ENCODE measurements around the gene SGF29. TPM values are rescaled to one million over a fixed set of nuclear protein-coding genes. Genes with fewer than 3 reads are reported as not detected.

Gene SGF29
- total RNA-seq, 1 donor from 2014 or later = 37.6 TPM

DNA sequence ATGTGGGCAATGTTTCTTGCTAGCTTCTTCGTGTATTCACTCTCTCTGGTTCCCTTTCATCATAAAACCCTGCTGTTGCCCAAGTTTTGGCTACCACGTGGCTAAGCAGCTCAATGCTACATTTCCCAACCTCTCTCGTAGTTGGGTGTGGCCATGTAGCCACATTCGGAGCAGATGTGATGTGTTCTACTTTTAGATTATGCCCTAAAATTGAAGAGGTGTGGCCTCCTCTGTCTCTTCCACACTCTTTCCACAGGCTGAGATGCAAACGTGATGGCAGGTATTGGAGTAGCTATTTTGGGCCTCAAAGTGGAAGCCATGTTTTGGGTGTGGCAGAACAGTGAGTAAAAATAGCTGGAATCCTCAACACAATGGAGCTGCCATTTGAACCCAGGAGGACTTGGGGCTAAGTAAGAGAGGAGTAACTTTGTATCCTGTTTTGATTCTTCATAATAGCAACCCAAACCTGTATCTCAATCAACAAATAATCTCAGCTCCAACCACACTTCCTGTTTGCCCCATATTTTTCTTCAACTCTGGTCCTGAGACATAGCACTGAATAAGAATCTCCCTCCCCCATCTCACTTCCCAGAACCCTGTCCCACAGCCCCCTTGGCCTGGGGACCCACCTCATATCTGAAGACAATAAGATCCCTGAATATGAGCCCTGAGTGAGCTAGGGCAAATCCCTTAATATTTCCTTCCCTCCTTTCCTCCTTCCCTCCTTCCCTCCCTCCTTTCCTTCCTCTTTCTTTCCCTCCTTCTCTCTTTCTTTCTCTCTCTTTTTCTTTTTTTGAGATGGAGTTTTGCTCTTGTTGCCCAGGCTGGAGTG lies 19.0 kb upstream of the SGF29 start:
- Mint-ChIP-seq H3K4me1 (ENCODE audit: low read depth) (peaks cover 8% of the 10 kb centered on the region), H3K27me3 (no peaks in the 10 kb centered on the region), H3K27ac (no peak overlapping the region), H3K36me3 (ENCODE audit: insufficient read depth) (no peaks in the 10 kb centered on the region), H3K4me3 (ENCODE audit: low read depth) (no peak overlapping the region), H3K9me3 (ENCODE audit: low read depth) (no peaks in the 10 kb centered on the region)
- TF ChIP-seq CTCF (IDR thresholded peaks at IDR 0.05; ENCODE audit: unreplicated experiment) = no peak
- no peak for DNase-seq (ENCODE audit: low spot score, unreplicated experiment)

DNA sequence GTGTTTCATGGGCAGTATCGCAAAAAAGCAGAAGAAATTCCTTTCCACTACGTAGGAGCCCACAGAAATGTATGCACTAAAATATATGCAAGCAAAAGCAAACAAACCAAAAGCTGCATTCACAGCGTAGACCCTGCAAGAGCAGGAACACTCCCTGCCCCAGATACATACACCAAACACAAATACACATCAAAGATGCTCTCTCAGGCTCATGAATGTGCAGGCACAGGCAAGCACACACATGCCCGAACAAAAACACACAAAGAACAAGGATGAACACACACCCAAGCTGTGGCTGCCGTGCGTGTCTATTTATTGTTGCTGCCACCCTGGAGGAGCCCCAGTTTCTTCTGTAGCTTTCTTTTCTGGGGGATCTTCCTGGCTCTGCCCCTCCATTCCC lies 16.6 kb upstream of the SGF29 start:
- Mint-ChIP-seq H3K36me3 (ENCODE audit: insufficient read depth) (no peaks in the 10 kb centered on the region), H3K4me1 (ENCODE audit: low read depth) (peaks cover 8% of the 10 kb centered on the region), H3K4me3 (ENCODE audit: low read depth) (no peak overlapping the region), H3K9me3 (ENCODE audit: low read depth) (no peaks in the 10 kb centered on the region), H3K27ac (no peak overlapping the region), H3K27me3 (no peaks in the 10 kb centered on the region)
- no peak for TF ChIP-seq CTCF (IDR thresholded peaks at IDR 0.05; ENCODE audit: unreplicated experiment)
- no peak for DNase-seq (ENCODE audit: low spot score, unreplicated experiment)

DNA sequence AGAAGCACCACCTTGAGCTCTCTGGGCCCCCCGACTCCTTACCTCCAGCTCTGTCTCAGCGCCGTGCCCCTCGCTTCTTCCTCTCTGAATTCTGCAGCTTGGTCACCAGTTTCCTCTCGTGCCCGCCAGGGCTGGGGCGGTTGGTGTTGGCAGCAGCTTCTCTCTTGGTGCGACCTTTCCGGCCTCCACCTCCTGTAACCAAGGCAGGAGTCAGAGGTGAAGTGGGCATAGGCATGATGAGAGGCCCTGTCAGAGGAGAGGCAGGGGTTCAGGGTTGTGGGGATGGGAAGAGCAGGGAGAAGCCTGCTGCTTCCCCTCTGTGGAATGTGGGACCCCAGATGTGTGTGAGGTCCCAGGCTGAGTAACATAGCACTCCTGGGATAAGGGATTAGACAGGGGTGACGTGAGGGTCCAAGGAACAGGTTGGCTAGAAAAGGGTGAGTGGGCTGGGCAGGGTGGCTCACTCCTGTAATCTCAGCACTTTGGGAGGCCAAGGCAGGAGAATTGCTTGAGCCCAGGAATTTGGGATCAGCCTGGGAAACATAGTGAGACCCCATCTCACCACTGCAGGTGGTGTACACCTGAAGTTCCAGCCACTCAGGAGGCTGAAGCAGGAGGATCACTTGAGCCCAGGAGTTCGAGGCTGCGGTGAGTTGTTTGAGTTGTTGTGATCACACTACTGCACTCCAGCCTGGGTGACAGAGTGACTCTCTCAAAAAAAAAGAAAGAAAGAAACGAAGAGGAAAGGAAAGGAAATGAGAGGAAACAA lies 15.6 kb upstream of the SGF29 start:
- H3K36me3 Mint-ChIP-seq (ENCODE audit: insufficient read depth) = no peaks in the 10 kb centered on the region
- DNase-seq (ENCODE audit: low spot score, unreplicated experiment) = no peak
- no peak overlapping the region for H3K27ac Mint-ChIP-seq
- TF ChIP-seq CTCF (IDR thresholded peaks at IDR 0.05; ENCODE audit: unreplicated experiment) = no peak
- H3K4me1 Mint-ChIP-seq (ENCODE audit: low read depth) = peaks cover 3% of the 10 kb centered on the region
- no peak overlapping the region for H3K4me3 Mint-ChIP-seq (ENCODE audit: low read depth)
- no peaks in the 10 kb centered on the region for H3K27me3 Mint-ChIP-seq
- no peaks in the 10 kb centered on the region for H3K9me3 Mint-ChIP-seq (ENCODE audit: low read depth)

GRCh38 chr16:28538733-28539596 lies 14.8 kb upstream of the SGF29 start, which contains the start of gene NUPR1:
TSS of gene NUPR1 (minus strand) at chr16:28538974. CDS start at chr16:28538907, 67 bp downstream.
- Mint-ChIP-seq H3K4me3 (ENCODE audit: low read depth) (no peak within 1 kb of the TSS), H3K4me1 (ENCODE audit: low read depth) (peaks cover 3% of the 10 kb centered on the region), H3K27me3 (no peaks in the 10 kb centered on the region), H3K36me3 (ENCODE audit: insufficient read depth) (no peaks in the 10 kb centered on the region), H3K27ac (no peak within 1 kb of the TSS), H3K9me3 (ENCODE audit: low read depth) (no peaks in the 10 kb centered on the region)
- no peak for DNase-seq (ENCODE audit: low spot score, unreplicated experiment)
- TF ChIP-seq CTCF (IDR thresholded peaks at IDR 0.05; ENCODE audit: unreplicated experiment) = no peak

- Mint-ChIP-seq H3K9me3 (ENCODE audit: low read depth) (no peaks in the 10 kb centered on the region), H3K4me3 (ENCODE audit: low read depth) (no peak overlapping the region), H3K4me1 (ENCODE audit: low read depth) (peaks cover 3% of the 10 kb centered on the region), H3K36me3 (ENCODE audit: insufficient read depth) (no peaks in the 10 kb centered on the region), H3K27me3 (no peaks in the 10 kb centered on the region), H3K27ac (no peak overlapping the region)
- no peak for TF ChIP-seq CTCF (IDR thresholded peaks at IDR 0.05; ENCODE audit: unreplicated experiment)
- no peak for DNase-seq (ENCODE audit: low spot score, unreplicated experiment)
Measured at GRCh38 chr16:28540346-28540745, 13.4 kb upstream of the SGF29 start.

Measured in progenitor cell of endocrine pancreas (in vitro differentiated cells).